UCSD-AML1 (cell line): ENCODE measurements around the gene RPRD2.
A peak's percentile ranks its signal among the peaks of the same experiment; 100 is the strongest.

Experiments used
- DNase-seq: peaks from one replicate; lab custom pipeline; 2025; ENCODE audit not compliant: unreplicated experiment; lab: John Stamatoyannopoulos, UW

RPRD2 gene

DNA sequence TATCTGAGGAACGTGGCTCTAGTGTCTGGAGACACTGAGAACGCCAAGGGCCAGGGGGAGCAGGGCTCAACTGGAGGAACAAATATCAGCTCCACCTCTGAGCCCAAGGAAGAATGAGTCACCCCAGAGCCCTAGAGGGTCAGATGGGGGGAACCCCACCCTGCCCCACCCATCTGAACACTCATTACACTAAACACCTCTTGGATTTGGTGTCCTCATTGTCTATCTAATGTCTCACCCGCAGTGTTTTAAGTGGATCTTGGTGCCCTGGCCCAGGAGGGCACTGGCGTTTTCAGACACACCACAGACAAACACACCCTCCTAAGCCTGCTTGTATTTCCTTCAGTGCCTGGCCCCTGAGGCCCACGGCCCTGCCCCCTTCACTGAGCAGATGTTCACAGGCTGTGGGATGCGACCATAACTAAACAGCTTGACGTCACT, 149.4 kb downstream of the RPRD2 start:
- no peak for DNase-seq

DNA sequence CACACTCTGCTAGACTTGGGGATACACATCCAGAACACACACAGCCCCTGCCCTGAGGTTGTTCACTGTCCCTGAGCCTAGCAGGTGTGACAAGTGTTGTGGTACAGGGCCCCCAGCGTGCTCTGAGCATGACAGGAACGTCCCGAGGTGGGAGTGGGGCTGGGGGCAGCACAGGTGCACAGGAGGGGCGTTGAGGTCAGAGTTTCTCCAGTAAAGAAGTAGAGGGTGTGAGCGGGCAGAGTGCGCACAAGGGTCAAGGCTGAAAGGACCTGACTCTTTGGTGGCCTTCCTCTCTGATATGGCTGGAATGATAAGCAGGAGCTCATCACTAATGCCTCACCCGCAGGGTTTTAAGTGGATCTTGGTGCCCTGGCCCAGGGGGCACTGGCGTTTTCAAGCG, 150.3 kb downstream of the RPRD2 start:
- DNase-seq = no peak

DNA sequence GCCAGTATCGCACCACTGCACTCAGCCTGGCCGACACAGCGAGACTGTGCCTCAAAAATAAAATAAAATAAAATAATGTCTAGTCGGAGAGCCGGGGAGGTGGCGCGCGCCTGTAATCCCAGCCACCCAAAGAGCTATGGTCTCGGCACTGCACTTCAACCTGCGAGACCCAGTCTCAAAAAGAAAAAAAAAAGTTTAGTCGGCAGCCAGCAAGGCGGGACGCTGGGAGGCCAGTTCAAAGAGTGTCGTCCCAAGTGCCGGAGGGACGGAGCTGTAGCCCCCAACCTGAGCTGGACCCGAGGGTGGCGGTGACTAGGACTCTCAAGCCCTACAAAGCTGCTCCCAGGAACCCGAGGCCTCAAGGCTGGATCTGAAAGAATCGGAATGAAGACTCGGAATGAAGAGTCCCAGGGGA, 151.0 kb downstream of the RPRD2 start:
- DNase-seq = no peak

DNA sequence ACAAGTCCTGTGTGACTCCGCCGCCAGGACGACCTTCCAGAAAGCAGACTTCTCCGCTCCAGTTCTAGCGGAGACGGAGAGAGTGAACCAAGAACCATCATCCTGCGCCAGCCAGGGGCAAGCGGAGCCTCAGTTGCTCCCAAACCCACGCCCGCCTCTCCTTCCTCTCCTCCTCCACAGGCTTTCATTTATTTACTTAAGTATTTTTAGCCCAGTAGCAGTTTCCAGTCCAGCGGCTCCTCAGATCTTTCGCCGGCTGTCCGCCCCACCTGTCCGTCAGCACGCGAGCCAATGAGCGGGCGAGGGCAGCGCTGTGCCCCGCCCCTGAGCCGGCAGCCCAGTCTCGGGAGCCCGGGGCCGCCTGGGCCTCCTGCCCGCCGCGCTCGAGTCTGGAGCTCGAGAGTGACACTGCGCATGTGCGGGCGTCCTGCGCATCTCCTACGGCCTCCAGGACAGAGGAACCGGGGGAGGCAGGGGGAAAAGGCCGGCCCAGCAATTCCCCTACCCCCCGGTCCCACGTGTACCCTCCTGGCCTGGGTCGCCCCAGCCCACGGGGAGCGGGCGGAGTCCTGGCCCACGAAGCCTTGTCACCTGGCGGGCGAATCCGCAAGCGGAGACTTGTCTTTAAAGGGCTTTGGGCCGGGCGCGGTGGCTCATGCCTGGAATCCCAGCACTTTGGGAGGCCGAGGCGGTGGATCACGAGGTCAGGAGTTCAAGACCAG, 151.5 kb downstream of the RPRD2 start, which contains the start of gene FALEC:
FALEC (plus strand) TSS at position 425 of the 722 bp plus-strand sequence.
- DNase-seq = peak; percentile 96

DNA sequence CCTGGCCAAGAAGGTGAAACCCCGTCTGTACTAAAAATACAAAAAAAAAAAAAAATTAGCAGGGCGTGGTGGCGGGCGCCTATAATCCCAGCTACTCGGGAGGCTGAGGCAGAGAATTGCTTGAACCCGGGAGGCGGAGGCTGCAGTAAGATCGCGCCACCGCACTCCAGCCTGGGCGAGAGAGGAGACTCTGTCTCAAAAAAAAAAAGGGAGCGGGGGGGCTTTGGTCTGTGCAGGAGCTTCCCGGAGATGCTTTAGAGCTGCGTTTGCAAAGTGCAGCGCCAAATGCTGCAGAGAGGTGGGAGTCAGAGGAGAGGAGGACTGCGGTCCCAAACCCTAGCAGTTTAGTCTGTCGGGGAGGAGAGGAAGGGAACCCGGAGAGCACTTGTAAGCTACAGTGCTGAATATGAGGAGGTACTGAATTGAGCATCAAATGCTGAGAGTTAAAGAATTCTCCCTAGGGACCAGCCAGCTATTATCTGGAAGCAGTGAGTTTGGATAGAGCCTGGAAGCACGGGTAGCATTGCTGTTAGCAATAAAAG, 152.2 kb downstream of the RPRD2 start:
- peak; percentile 26 for DNase-seq

DNA sequence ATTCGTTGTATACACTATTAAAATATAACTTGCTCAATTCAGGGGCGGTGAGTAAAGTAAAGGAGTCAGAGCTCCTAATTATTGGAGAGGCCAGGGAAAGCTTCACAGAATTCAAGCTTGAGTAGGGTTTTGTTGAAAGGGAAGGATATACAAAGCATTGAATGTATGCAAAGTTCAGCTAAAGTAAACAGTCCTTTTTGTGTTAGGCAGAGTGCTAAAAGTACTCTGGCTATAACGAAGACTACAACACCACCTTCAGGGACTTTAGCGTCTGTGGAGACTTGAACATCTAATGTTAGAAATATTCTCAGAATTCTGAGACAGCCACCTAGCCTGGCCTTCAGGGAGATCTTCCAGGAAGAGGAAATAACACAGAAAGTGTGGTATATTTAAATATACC, 152.7 kb downstream of the RPRD2 start:
- DNase-seq = no peak

DNA sequence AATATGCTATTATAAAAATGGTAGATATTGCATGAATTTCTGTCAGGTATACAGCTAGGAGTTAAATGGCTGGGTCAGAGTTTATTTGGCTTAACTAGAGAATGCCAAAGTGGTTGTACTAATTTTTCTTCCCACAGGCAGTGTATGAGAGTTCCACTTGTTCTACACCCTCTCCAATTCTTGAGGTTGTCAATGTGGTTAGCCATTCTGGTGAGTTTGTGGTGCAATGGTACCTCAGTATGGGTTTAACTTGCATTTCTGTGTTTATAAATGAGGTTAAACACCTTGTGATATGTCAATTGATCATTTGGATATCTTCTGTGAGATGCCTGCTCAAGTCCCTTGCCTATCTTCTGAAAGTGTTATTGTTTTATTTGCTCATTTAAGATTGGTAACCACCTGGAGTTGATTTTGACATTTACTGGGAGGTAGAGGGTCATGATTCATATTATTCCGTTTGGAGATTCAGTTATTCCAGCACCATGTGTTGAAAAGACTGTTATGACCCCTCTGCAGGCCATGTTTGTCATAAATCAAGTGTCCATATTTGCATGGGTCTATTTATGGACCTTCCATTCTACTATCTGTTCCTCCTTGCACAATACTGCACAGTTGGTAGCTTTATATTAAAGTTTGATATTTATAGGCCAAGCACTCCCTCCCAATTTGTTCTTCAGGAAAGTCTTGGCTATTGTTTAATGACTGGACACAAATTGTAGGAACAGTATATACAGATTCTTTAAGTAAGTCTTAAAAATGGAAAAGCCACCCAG, 157.4 kb downstream of the RPRD2 start:
- no peak for DNase-seq

DNA sequence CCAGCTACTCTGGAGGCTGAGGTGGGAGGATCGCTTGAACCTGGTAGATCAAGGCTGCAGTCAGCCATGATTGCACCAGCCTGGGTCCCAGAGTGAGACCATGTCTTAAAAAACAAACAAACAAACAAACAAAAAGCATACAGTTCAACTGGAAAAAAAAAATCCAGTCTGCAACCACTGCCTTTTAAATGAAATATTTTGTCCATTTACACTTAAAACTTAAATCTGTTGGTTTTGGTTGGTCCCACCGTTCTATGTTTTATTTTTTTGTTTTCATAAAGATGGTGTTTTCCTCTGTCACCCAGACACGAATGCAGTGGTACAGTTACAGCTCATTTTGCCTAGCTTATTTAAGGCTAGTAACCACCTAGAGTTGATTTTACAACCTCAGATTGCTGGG, 161.4 kb downstream of the RPRD2 start:
- no peak for DNase-seq
